ENCODE measurements around the gene PMVK. TPM values are rescaled to one million over a fixed set of nuclear protein-coding genes. Genes with fewer than 3 reads are reported as not detected.

PMVK gene
- polyA plus RNA-seq, 1 donor from 2014 or later = 21.1 TPM

DNA sequence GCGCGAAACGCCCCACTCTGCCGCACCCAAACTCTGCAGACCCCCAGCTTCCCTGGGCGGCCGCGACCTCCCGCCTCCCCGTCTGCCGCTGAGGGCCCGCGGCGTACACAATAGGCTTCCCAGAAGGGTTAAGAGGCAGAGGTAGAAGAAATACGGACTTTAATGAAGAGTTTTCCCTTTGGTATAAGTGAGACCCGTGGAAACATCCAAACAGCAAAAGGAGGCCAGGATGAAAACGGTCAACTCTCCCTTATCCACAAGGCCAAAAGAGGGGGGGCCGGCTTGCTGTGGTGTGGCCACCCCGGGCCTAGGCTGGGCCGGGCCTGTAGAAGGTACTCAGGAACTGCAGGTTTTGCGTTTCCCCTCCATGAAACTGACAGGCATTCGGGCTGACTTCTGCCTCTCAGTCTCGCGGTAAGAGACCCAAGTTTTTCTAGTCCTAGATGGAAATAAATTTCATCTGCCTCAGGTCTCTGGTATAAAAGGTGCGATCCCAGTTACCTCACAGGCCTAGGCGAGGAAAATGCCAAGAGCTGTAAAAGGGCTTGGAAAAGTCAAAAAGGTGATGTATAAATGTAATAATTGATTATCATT, 25.7 kb upstream of the PMVK start:
- H3K36me3 ChIP-seq (ENCODE audit: insufficient read depth, low read length) = no peaks in the 10 kb centered on the region
- TF ChIP-seq SMC3 (conservative IDR thresholded peaks at IDR 0.05; ENCODE audit: poor library complexity) (peak; percentile 13), EZH2 (IDR thresholded peaks at IDR 0.05; ENCODE audit: borderline replicate concordance, insufficient read depth, low read length, poor library complexity, severe bottlenecking) (no peak)
- peak overlapping the region; percentile 98 for H3K4me3 ChIP-seq (ENCODE audit: low read length)
- peak overlapping the region; percentile 80 for H3K4me2 ChIP-seq (ENCODE audit: low read length)
- peak overlapping the region; percentile 93 for H2AFZ ChIP-seq (ENCODE audit: low read depth, low read length)
- H3K9me2 ChIP-seq (ENCODE audit: insufficient read depth, low read length) = no peaks in the 10 kb centered on the region
- no peaks in the 10 kb centered on the region for H3F3A ChIP-seq (ENCODE audit: insufficient read depth, low read length, poor library complexity, severe bottlenecking)
- peaks cover 24% of the 10 kb centered on the region for H3K79me2 ChIP-seq (replicated peaks; ENCODE audit: insufficient read depth, low read length)
- H3K27ac ChIP-seq (ENCODE audit: low read length) = peak overlapping the region; percentile 95
- H4K20me1 ChIP-seq (ENCODE audit: insufficient read depth) = no peaks in the 10 kb centered on the region
- H3K27me3 ChIP-seq (ENCODE audit: insufficient read depth, low read depth, low read length) = no peaks in the 10 kb centered on the region
- H3K9ac ChIP-seq (ENCODE audit: low read length) = peak overlapping the region; percentile 98
- no peaks in the 10 kb centered on the region for H3K9me3 ChIP-seq (ENCODE audit: low read length)

DNA sequence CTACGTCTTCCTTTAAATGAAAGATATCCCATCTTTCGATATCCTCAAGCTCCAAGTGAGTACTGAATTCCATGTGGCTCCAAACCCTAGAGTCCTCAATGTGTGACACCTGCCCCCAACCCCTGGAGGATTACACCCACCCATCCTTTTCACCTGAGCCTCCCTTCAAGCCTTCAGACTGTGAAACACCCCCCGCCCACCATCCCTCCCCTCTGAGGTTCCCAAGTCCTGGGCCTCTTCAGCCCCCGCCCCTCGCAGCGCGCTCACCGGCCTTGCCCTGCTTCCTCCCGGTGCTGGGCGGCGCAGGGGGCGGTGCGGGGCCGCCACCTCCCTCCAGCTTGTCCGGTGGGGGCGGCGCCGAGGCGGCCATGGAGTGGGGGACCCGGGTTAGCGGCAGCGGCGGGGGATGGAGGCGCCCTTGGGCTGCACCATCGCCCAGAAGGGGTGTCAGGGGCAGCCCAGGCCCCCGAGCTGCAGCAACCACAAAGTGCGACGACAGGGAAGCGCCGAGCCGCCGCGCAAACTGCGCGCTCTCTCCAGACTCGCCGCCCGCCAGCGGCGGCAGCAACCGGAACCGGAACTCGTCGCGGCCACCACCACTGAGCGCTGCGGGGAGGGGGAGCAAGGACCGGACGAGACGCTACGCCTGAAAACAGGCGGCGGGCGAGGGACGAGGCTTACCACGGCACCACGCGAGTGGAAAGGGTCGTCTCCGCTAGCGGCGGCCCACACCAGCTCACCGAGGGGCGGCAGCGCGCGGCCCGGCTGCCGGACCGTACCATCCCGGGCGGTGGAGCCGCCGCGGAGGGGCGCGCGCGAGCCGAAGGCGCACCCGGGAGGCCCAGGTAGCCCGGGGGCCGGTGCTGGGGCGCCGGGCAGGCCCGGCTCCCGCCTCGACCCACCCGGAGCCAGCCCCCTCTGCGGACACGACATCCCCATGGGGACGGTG, 25.0 kb upstream of the PMVK start, which contains the start of gene PYGO2:
Gene PYGO2, minus strand, starts transcription at position 576 of the 949 bp plus-strand sequence. Its CDS starts 206 bp downstream, at position 370.
- Histone ChIP-seq H3K4me2 (ENCODE audit: low read length) (peak within 1 kb of the TSS; percentile 86), H2AFZ (ENCODE audit: low read depth, low read length) (peak within 1 kb of the TSS; percentile 93), H3K9me2 (ENCODE audit: insufficient read depth, low read length) (no peaks in the 10 kb centered on the region), H3K36me3 (ENCODE audit: insufficient read depth, low read length) (no peaks in the 10 kb centered on the region), H3K9ac (ENCODE audit: low read length) (peak within 1 kb of the TSS; percentile 98), H3K9me3 (ENCODE audit: low read length) (no peaks in the 10 kb centered on the region), H3K27me3 (ENCODE audit: insufficient read depth, low read depth, low read length) (no peaks in the 10 kb centered on the region), H3K79me2 (replicated peaks; ENCODE audit: insufficient read depth, low read length) (peaks cover 24% of the 10 kb centered on the region), H3K4me3 (ENCODE audit: low read length) (peak within 1 kb of the TSS; percentile 98), H3K27ac (ENCODE audit: low read length) (peak within 1 kb of the TSS; percentile 95), H3F3A (ENCODE audit: insufficient read depth, low read length, poor library complexity, severe bottlenecking) (no peaks in the 10 kb centered on the region), H4K20me1 (ENCODE audit: insufficient read depth) (no peaks in the 10 kb centered on the region)
- TF ChIP-seq, protein P1, sequence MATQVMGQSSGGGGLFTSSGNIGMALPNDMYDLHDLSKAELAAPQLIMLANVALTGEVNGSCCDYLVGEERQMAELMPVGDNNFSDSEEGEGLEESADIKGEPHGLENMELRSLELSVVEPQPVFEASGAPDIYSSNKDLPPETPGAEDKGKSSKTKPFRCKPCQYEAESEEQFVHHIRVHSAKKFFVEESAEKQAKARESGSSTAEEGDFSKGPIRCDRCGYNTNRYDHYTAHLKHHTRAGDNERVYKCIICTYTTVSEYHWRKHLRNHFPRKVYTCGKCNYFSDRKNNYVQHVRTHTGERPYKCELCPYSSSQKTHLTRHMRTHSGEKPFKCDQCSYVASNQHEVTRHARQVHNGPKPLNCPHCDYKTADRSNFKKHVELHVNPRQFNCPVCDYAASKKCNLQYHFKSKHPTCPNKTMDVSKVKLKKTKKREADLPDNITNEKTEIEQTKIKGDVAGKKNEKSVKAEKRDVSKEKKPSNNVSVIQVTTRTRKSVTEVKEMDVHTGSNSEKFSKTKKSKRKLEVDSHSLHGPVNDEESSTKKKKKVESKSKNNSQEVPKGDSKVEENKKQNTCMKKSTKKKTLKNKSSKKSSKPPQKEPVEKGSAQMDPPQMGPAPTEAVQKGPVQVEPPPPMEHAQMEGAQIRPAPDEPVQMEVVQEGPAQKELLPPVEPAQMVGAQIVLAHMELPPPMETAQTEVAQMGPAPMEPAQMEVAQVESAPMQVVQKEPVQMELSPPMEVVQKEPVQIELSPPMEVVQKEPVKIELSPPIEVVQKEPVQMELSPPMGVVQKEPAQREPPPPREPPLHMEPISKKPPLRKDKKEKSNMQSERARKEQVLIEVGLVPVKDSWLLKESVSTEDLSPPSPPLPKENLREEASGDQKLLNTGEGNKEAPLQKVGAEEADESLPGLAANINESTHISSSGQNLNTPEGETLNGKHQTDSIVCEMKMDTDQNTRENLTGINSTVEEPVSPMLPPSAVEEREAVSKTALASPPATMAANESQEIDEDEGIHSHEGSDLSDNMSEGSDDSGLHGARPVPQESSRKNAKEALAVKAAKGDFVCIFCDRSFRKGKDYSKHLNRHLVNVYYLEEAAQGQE (IDR thresholded peaks at IDR 0.05; ENCODE audit: borderline replicate concordance) = peak; percentile 52
- peak; percentile 83 for TF ChIP-seq SMC3 (conservative IDR thresholded peaks at IDR 0.05; ENCODE audit: poor library complexity)
- TF ChIP-seq MXI1 (conservative IDR thresholded peaks at IDR 0.05; ENCODE audit: poor library complexity, severe bottlenecking) = peak; percentile 73
- TF ChIP-seq RAD21 (conservative IDR thresholded peaks at IDR 0.05) = peak; percentile 70
- TF ChIP-seq, protein P2, sequence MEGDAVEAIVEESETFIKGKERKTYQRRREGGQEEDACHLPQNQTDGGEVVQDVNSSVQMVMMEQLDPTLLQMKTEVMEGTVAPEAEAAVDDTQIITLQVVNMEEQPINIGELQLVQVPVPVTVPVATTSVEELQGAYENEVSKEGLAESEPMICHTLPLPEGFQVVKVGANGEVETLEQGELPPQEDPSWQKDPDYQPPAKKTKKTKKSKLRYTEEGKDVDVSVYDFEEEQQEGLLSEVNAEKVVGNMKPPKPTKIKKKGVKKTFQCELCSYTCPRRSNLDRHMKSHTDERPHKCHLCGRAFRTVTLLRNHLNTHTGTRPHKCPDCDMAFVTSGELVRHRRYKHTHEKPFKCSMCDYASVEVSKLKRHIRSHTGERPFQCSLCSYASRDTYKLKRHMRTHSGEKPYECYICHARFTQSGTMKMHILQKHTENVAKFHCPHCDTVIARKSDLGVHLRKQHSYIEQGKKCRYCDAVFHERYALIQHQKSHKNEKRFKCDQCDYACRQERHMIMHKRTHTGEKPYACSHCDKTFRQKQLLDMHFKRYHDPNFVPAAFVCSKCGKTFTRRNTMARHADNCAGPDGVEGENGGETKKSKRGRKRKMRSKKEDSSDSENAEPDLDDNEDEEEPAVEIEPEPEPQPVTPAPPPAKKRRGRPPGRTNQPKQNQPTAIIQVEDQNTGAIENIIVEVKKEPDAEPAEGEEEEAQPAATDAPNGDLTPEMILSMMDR (IDR thresholded peaks at IDR 0.05; ENCODE audit: poor library complexity, severe bottlenecking) = peak; percentile 99
- peak; percentile 73 for TF ChIP-seq TAF1 (IDR thresholded peaks at IDR 0.05; ENCODE audit: low read depth)
- peak; percentile 93 for TF ChIP-seq POLR2AphosphoS5 (IDR thresholded peaks at IDR 0.05)
- TF ChIP-seq EZH2 (IDR thresholded peaks at IDR 0.05; ENCODE audit: borderline replicate concordance, insufficient read depth, low read length, poor library complexity, severe bottlenecking) = no peak
- TF ChIP-seq EP300 (conservative IDR thresholded peaks at IDR 0.05; ENCODE audit: poor library complexity, severe bottlenecking) = peak; percentile 66
